ENCODE data around the gene TTC28.
"Not testable (repeated sequence)": the region's sequence is repeated elsewhere in the genome, so short reads cannot be mapped to it uniquely, and the experiment has no call there.

TTC28 gene

DNA sequence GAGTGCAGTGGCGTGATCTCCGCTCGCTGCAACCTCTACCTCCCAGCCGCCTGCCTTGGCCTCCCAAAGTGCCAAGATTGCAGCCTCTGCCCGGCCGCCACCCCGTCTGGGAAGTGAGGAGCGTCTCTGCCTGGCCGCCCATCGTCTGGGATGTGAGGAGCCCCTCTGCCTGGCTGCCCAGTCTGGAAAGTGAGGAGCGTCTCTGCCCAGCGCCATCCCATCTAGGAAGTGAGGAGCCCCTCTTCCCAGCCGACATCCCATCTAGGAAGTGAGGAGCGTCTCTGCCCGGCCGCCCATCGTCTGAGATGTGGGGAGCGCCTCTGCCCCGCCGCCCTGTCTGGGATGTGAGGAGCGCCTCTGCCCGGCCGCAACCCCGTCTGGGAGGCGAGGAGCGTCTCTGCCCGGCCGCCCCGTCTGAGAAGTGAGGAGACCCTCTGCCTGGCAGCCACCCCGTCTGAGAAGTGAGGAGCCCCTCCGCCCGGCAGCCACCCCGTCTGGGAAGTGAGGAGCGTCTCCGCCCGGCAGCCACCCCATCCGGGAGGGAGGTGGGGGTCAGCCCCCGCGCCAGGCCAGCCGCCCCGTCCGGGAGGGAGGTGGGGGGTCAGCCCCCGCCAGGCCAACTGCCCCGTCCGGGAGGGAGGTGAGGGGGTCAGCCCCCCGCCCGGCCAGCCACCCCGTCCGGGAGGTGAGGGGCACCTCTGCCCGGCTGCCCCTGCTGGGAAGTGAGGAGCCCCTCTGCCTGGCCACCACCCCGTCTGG lies 126.4 kb downstream of the TTC28 start:
- not testable (repeated sequence) for DNase-seq

DNA sequence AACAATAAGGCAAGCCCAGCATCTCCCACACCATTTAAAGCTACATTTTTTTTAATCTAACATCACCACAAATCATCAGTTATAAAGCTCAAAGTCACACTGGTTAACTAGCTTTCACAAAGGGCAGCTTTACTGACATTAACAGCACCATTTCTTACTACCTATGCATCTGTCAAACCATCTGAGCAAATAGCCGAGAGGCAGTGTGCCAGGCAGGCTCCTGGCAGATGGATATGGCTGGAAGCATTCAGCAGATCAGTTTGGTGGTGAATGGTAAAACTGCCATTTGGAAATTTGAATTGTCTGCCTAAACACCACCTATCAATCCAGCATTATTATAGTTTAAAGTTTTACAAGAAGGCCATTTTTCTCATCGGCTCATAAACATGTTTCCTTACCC lies 131.2 kb downstream of the TTC28 start:
- no peak for DNase-seq

DNA sequence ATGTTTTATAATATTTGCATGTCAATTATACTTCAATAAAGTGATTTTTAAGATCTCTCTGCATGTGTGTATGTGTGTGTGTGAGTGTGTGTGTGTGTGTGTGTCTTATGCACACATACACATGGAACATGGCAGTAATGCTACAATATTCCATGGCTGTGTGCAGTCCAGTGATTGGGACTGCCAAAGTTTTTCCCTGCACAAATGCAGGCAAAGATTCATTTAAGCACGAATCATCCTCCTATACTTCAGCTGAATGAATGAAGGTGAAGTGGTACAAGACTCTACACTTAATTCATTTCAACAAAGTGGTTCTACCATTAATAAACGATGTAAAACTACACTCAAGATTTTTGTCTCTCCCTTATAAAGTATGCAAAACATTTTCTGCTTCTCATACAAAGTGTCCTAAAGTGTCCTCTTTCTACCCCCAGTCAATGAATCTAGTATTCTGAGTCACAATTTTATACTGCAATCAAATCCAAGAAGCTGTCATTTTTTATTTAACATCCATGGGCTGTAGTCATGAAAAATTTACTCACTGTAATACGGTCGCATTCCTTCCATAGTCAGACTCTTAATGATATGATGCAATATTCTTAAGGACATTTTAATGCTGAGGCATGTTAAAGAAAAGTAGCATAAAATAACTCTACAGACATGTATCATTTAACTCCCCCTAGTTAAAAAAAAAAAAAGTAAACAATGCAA lies 132.4 kb downstream of the TTC28 start:
- DNase-seq = no peak

DNA sequence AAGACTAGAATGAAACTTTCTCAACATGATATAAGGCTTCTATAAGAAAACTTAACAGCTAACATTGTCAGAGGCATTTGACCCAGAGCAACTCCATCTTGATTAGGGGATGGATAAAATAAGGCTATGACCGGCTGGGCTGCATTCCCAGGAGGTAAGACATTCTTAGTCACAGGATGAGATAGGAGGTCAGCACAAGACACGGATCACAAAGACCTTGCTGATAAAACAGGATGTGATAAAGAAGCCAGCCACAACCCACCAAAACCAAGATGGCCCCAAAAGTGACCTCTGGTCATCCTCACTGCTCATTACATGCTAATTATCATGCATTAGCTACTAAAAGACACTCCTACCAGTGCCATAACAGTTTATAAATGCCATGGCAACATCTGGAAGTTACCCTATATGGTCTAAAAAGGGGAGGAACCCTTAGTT lies 135.2 kb downstream of the TTC28 start:
- no peak for DNase-seq

DNA sequence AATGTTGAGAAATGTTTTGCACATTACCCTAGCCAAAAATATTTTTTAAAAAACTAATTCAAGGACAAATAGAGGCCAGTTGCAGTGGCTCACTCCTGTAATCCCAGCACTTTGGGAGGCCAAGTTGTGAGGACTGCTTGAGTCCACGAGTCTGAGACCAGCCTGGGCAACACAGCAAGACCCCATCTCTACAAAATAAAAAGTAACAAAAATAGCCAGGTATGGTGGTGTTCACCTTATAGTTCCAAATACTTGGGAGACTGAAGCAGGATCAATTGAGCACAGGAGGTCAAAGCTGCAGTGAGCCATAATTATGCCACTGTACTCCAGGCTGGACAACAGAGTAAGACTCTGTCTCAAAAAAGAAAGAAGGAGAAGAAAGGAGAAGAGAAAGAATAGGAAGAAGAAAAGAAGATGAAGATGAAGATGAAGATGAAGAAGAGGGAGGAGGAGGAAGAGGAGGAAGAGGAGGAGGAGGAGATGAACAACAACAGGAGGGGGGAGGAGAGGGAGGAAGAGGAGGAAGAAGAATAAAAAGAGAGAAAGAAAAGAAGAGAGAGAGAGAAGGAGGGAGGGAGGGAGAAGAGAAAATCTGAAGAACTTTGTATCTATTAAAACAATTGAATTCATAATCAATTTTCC lies 136.5 kb downstream of the TTC28 start:
- DNase-seq = no peak

DNA sequence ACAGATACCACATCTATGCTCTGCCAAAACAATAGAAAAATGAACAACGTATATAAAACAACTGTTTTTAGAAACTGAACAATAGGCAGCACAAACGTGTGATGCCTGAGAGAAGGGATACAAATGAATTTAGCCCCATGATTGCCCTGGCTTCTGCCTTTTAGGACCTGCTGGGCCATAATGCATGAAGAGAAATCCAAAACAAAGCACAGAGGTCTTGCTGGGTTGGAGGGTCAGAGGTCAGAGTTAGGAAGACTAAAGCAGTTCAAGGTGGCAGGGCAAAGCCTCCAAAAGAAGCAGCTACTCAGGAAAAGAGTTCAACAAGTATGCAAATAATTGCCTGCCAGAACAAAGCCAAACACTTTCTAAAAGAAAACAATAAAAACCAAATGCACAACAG lies 138.5 kb downstream of the TTC28 start:
- no peak for DNase-seq

DNA sequence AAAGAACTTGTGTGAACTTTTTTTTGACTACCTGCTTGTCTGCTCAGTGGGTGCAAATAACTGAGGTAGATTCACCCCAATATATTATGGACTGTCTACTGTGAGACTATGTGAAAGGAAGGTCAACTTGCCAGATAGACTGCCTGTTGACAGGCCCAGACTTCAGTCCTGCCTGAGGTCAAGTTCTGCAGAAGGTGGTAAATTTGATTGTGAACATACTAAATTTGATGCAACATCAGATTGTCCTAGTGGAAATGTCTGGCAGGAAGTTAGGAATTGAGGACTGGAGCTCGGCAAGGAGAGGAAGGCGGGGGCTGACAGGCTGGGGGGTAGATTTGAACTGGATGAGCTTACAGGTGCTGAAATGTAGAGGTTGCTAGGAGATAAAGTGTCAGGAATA lies 140.7 kb downstream of the TTC28 start:
- DNase-seq = no peak

DNA sequence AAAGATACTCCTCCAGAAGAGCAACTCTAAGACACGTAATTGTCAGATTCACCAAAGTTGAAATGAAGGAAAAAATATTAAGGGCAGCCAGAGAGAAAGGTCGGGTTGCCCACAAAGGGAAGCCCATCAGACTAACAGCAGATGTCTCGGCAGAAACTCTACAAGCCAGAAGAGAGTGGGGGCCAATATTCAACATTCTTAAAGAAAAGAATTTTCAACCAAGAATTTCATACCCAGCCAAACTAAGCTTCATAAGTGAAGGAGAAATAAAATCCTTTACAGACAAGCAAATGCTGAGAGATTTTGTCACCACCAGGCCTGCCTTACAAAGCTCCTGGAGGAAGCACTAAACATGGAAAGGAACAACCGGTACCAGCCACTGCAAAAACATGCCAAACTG lies 149.1 kb downstream of the TTC28 start:
- DNase-seq = not testable (repeated sequence)

DNA sequence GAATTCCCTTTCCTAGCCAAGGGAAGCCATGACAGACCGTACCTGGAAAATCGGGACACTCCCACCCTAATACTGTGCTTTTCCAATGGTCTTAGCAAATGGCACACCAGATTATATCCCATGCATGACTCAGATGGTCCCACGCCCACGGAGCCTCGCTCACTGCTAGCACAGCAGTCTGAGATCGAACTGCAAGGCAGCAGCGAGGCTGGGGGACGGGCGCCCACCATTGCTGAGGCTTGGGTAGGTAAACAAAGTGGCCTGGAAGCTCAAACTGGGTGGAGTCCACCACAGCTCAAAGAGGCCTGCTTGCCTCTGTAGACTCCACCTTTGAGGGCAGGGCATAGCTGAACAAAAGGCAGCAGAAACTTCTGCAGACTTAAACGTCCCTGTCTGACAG lies 150.5 kb downstream of the TTC28 start:
- DNase-seq = not testable (repeated sequence)

DNA sequence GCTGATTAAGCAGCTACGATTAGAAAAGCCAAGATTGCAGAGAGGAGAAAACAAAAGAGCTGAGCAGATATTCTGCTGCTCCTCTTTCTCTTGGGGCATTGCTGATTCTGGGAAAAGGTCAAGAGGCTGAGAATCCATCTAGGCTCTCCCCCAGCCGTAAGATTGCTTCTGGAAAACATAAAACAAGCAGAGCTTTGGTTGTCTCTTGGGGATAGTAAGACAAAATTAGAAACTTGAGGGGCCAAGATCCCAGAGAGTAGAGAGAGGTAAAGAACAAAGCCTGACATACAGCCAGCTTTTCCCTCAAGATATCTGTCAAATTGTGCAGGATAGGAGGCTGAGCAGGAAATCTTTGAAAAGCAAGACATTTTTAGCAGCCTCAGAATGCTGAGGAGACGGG lies 158.2 kb downstream of the TTC28 start:
- DNase-seq = no peak

DNA sequence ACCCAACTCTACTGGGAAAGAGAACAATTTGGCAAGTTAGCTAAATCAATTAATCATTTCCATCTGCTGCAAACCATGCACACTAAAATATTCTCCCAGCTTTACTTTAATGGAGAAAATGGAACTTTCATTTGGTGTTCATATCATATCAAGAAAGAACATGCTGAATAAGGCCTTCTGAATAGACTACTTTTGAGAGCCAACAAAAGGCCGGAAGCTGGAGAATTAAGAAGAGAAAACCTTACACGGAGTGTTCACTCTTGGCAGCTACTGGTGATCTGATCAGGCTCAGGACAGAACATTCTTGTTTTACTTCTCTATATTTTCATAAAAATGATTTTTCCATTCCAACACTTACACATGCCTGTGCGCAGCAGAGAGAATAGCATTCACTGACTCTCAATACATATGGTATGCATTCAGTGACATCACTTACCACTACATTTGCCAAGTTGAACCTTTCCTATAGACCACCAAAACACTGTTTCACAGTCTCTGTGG lies 165.3 kb downstream of the TTC28 start:
- DNase-seq = no peak

DNA sequence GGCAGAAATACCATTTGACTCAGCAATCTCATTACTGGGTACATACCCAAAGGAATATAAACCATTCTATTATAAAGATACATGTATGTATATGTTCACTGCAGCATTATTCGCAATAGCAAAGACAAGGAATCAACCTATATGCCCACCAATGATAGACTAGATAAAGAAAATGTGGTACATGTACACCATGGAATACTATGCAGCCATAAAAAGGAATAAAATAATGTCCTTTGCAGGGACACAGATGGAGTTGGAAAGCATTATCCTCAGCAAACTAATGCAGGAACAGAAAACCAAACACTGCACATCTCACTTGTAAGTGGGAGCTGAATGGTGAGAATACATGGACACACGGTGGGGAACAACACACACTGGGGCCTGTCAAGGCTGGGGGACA lies 167.3 kb downstream of the TTC28 start:
- not testable (repeated sequence) for DNase-seq

DNA sequence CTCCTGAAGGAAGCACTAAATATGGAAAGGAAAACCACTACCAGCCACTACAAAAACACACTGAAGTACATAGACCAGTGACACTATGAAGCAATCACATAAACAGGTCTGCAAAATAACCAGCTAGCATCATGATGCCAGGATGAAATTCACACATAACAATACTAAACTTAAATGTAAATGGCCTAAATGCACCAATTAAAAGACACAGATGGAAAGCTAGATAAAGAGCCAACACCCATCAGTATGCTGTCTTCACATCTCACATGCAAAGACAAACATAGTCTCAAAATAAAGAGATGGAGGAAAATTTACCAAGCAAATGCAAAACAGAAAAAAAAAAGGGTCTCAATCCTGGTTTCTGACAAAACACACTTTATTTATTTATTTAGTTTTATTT lies 171.7 kb downstream of the TTC28 start:
- no peak for DNase-seq

DNA sequence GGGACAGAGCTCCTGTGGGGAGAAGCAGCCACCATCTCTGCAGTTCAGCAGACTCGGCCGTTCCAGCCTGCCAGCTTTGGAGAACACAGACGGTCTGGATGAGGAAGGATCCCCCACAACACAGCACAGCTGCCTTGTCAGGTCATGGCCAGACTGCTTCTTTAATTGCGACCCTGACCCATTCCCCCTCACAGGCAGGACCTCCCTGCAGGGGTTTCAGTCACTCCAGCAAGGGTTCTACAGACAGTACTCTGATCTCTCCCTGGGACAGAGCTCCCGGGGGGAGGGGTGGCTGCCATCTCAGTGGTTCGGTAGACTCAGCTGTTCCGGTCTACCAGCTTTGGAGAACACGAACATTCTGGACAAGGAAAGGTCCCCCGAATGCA lies 173.5 kb downstream of the TTC28 start:
- no peak for DNase-seq

DNA sequence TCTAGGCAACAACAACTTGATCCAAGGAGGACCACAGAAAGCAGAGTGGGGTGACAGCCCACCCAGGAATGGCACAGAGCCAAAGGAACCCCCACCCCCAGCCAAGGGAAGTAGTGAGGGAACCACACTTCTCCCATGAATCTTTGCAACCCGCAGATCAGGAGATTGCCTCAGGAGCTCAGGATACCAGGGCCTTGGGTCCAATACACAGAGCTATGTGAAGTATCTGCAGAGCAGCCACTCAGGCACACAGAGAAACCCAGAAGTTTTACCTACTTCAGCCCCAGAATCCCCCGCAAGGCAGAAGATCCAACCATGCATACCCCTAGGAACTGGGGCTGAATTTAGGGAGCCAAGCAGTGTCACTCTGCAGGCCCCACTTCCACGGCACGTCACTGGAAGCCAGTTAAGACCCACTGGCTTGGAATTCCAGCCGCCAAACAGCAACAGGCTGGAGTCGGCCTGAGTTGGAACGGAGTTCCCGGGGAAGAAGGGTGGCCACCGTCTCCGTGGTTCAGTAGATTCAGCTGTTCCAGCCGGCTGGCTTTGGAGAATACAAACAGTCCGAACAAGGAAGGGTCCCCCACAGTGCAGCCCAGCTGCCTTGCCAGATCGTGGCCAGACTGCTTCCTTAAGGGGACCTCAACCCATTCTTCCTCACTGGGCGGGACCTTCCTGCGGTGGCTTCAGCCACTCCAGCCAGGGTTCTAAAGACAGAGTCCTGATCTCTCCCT lies 174.1 kb downstream of the TTC28 start:
- DNase-seq = no peak

DNA sequence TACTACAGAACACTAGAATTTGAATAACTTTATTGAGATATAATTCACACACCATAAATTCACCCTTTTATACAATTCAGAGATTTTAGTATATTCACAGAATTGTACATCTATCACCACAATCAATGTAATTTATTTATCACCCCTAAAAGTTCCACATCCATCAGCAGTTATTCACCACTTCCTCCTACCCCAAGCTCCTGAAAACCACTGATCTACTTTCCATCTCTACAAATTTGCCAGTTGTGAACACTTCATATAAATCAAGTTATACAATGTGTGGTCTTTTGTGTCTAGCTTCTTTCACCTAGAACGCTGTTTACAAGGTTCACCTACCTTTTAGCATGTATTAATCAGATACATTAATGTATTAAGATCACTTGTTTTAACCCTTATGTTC lies 179.6 kb downstream of the TTC28 start:
- no peak for DNase-seq

DNA sequence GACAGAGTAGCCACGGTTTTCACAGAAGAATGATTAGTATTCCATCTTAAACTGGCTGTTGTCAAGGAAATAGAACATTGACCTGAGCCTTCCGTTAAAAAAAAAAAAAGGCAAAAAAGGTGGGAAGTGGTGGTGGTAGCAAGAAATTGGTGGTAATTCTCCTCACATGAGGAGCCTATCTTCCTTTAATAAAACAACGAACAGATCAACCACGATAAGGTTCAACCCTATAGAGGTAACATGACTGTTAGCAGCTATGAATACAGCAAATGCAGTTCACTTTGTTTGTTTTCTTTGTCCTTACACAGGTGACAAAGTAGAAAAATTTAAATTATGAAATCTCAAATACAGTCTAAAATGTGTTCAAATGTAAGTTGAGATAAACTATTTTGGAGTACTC lies 181.6 kb downstream of the TTC28 start:
- no peak for DNase-seq

DNA sequence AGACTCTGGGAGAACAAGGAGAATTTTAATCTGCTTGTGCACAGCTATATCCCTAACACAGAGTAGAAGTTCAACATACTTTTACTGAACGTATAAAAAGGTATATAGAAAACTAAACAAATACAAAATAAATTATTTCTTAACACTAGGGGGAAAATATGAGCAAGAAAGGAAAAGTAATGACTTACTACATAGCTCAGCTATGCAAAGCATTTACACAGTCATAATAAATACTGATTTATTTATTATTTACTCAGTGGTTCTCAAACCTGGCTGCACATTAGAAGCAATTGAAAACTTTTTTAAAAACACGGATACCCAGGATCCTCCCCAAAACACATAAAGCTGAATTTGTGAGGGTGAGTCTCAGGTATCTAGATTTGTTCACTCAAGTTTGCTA lies 182.5 kb downstream of the TTC28 start:
- no peak for DNase-seq

DNA sequence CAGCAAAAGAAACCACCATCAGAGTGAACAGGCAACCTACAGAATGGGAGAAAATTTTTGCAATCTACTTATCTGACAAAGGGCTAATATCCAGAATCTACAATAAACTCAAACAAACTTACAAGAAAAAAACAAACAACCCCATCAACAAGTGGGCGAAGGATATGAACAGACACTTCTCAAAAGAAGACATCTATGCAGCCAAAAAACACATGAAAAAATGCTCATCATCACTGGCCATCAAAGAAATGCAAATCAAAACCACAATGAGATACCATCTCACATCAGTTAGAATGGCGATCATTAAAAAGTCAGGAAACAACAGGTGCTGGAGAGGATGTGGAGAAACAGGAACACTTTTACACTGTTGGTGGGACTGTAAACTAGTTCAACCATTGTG lies 188.4 kb downstream of the TTC28 start:
- not testable (repeated sequence) for DNase-seq

DNA sequence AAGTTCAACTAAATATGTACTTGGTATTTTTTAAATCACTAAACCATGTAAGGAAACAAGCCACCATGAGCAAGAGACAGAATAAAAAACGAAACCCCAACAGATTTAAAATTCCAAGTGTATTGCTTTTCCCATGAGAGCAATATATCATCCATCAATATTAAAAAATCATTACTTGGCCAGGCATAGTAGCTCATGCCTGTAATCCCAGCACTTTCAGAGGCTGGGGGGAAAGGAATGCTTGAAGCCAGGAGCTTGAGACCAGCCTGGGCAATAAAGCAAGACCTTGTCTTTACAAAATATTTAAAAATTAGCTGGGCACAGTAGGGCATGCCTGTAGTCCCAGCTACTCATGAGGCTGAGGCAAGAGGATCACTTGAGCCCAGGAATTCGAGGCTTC lies 190.8 kb downstream of the TTC28 start:
- DNase-seq = no peak

DNA sequence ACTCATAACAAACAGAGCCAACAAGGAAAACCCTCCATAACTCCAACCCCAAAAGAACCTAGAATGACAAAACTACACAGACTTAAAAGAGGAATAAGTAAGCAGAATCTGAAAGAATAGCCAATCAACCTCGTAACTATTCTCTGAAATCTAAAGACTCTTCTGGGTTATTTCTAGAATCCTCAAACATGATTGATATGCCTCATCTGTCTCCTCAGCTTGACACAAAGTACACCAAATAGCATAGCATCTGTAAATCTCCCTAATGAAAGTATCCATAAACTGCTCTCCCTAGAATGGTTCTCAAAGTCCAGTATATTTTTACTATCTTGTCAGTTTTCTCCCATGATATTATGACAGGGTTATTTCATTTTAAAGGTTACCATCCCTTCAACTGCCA lies 195.0 kb downstream of the TTC28 start:
- DNase-seq = no peak

DNA sequence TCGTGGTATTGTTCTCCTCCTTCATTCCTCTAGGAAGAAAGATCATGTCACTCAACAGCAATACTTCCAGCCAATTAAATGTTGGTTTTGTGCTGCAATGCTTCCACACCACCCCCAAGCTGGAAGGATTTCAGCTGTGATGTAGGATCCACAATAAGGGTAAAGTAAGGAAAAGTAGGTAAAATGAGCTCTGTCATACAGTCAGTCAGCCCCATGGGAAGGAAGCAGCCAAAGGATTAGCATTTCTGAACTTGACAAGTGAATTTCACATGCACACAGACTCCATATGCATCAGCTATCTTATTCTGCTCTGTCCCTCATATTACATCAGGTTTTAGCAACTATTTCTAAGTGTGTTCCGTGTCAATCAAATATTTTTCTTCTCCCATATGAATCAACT lies 197.9 kb downstream of the TTC28 start:
- no peak for DNase-seq

DNA sequence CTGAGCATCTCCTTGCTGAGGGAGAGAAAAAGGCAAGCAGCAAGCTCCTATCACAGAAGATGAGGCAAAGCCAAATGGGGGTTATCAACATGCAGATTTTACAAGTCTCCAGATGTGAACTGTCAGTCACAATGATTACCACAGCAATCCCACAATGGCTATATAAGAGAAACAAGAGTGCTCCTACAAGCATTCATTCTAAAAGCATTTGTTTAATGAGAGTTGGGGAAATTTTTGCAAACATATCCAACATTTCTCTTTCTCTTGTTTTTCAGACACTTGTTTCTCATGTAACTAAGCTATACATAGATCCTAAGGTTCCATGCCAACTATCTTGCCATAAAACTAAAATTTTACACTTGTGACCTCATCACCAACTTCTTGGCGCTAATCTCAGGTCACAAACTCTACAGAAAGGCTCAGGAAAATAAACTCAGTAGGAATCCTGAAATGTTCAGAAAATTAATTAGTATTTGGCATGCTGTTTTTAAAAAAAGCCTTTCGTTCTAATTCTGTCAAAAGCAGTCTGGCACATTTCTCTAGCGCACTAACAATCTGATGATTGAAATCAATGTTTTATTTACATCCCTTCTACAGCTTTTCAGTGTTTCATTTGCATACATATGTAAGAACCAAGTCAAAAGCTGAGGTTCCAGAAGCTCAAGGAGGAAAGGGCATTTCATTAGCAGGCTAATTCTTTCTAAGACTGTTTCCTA lies 199.5 kb downstream of the TTC28 start:
- DNase-seq = no peak
